Measurements from ENCODE around the gene PRUNE2. TPM values are rescaled to one million over a fixed set of nuclear protein-coding genes. Genes with fewer than 3 reads are reported as not detected.

PRUNE2 gene
- total RNA-seq, 6 experiments from 2014 or later = 1.4 to 3.3 (median 2.1) TPM

DNA sequence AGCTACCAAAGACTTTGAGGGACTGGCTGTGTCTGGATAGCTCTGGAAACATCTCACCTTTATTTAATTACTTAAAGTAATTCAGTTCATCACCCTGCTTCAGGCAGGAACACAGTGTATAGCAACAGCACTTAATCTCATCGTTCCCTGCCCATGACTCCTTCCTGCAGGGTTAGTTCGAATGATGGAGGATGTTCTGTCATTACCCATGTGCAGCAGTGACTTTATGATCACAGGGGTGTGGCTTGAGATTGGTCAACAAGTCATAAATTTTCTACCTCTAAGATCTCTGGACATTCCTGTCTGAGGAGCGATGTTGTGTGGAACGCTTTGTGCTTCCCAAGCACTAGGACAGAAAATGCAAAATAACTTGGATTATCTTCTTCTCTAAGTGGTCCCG is 37.1 kb upstream of the PRUNE2 start:
- intact Hi-C loops (cut with DNase I) = no loop called here
- 72% methylated on average over 4 of the region's 5 CpGs for WGBS (ENCODE audit: insufficient coverage, low coverage, low lambda C conversion rate, missing lambda C conversion rate)

DNA sequence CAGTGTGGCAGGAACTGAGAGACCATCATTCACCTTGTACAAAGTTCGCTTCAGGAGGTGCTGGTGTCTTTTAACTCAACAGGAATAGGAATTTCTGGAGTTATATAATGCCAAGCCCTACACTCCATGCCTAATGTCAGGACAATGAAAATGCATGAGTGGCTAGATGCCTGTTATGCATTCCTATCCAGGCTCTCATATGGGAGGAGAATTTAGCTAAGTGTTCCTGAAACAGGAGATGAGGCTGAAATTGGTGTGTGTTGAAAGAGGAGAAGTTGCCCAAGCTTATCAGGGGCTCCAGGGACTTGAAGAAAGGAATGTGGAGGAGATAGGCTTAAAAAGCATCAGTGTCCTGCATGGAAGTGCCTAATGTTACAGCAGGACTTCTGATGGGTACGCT is 26.8 kb upstream of the PRUNE2 start:
- H3K27ac ChIP-seq = no peak overlapping the region
- TF ChIP-seq POLR2A (IDR thresholded peaks at IDR 0.05) = no peak
- TF ChIP-seq, protein P1, sequence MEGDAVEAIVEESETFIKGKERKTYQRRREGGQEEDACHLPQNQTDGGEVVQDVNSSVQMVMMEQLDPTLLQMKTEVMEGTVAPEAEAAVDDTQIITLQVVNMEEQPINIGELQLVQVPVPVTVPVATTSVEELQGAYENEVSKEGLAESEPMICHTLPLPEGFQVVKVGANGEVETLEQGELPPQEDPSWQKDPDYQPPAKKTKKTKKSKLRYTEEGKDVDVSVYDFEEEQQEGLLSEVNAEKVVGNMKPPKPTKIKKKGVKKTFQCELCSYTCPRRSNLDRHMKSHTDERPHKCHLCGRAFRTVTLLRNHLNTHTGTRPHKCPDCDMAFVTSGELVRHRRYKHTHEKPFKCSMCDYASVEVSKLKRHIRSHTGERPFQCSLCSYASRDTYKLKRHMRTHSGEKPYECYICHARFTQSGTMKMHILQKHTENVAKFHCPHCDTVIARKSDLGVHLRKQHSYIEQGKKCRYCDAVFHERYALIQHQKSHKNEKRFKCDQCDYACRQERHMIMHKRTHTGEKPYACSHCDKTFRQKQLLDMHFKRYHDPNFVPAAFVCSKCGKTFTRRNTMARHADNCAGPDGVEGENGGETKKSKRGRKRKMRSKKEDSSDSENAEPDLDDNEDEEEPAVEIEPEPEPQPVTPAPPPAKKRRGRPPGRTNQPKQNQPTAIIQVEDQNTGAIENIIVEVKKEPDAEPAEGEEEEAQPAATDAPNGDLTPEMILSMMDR (IDR thresholded peaks at IDR 0.05) = no peak
- ATAC-seq (no peak), DNase-seq (no peak)
- H3K4me1 ChIP-seq = no peaks in the 10 kb centered on the region
- 38% methylated on average over 2 of the region's 2 CpGs for WGBS (ENCODE audit: insufficient coverage, low coverage, low lambda C conversion rate, missing lambda C conversion rate)
- H3K9me3 ChIP-seq = no peaks in the 10 kb centered on the region
- H3K4me3 ChIP-seq = no peak overlapping the region
- H3K36me3 ChIP-seq = no peaks in the 10 kb centered on the region
- H3K27me3 ChIP-seq = no peaks in the 10 kb centered on the region
- intact Hi-C loops (cut with DNase I) = no loop called here

More for the DNA sequence above, 37.1 kb upstream of the PRUNE2 start:
- no peaks in the 10 kb centered on the region for H3K9me3 ChIP-seq
- H3K4me3 ChIP-seq = no peak overlapping the region
- H3K36me3 ChIP-seq = no peaks in the 10 kb centered on the region
- no peak overlapping the region for H3K27ac ChIP-seq
- H3K27me3 ChIP-seq = no peaks in the 10 kb centered on the region
- no peak for DNase-seq
- ATAC-seq = no peak
- H3K4me1 ChIP-seq = no peaks in the 10 kb centered on the region
- TF ChIP-seq, protein P1 (IDR thresholded peaks at IDR 0.05) = no peak
- no peak for TF ChIP-seq POLR2A (IDR thresholded peaks at IDR 0.05)

DNA sequence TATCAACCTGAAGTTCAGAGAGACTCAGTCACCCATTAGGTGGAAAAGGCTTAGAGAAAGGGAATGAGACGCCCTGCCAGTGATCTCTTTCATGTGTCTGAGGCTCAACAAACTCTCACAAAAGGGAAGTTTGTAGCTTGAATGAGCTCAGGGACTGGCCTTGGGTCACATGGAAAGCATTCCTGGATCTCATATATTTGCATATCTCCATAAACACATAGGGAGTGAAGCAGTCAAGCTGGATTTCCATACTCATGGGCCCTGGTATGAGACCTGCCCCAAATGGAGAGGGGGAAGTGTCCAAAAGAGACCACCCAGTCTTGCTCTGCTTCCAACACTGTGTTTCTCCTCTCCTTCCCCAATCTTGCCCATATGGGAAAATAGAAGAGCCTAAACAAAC is 26.4 kb upstream of the PRUNE2 start:
- ATAC-seq = no peak
- 36% methylated on average over 1 of the region's 1 CpG for WGBS (ENCODE audit: insufficient coverage, low coverage, low lambda C conversion rate, missing lambda C conversion rate)

DNA sequence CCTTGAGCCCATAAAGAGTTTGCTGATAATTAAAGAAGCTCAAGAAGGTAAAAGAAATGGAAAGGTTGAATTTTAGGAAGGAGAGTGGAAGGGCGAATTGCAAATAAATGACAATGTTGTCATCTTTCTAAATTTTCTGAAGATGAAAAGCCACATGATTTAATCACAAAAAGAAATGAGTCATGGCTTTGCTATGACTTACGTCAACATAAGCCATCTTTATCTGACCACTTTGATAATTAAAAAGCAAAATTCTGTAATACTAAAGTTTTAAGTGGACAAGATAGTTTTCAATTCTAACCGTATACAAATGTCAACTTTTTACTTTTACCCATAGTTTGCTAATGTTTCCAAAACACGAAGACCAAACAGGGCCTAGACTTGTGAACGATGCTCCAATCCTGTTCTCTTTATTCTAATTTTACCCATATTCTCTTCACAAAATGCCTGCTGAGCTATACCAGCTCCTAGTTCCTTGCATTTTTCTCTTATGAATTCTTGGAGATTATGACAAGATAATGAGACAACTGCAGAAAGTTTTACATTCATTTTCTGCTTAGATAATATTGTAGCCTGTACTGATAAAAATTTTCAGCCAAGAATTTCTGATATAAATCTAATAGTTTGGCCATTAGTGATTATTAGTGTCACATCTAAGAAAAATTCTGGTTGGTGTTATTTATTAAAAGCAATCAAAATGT is 21.8 kb upstream of the PRUNE2 start:
- Histone ChIP-seq H3K27me3 (no peaks in the 10 kb centered on the region), H3K9me3 (no peaks in the 10 kb centered on the region), H3K4me3 (no peak overlapping the region), H3K4me1 (no peaks in the 10 kb centered on the region), H3K27ac (no peak overlapping the region), H3K36me3 (no peaks in the 10 kb centered on the region)
- intact Hi-C loops (cut with DNase I) = no loop called here
- TF ChIP-seq, protein P1 (IDR thresholded peaks at IDR 0.05) = no peak
- no peak for TF ChIP-seq POLR2A (IDR thresholded peaks at IDR 0.05)
- no peak for ATAC-seq
- DNase-seq = no peak
- 57% methylated on average over 5 of the region's 5 CpGs for WGBS (ENCODE audit: insufficient coverage, low coverage, low lambda C conversion rate, missing lambda C conversion rate)

More for the DNA sequence above, 26.4 kb upstream of the PRUNE2 start:
- Histone ChIP-seq H3K36me3 (no peaks in the 10 kb centered on the region), H3K4me3 (no peak overlapping the region), H3K27ac (no peak overlapping the region), H3K4me1 (no peaks in the 10 kb centered on the region), H3K9me3 (no peaks in the 10 kb centered on the region), H3K27me3 (no peaks in the 10 kb centered on the region)
- TF ChIP-seq POLR2A (IDR thresholded peaks at IDR 0.05) = no peak
- TF ChIP-seq, protein P1 (IDR thresholded peaks at IDR 0.05) = no peak
- intact Hi-C loops (cut with DNase I) = no loop called here
- no peak for DNase-seq
